ENCODE measurements around the gene TEX52. TPM values are rescaled to one million over a fixed set of nuclear protein-coding genes. Genes with fewer than 3 reads are reported as not detected.

The TEX52 gene
- total and polyA plus RNA-seq, 2 of the 8 experiments (the other 6 are each of a cell fraction or from before 2014, with no cell fraction given): not detected

DNA sequence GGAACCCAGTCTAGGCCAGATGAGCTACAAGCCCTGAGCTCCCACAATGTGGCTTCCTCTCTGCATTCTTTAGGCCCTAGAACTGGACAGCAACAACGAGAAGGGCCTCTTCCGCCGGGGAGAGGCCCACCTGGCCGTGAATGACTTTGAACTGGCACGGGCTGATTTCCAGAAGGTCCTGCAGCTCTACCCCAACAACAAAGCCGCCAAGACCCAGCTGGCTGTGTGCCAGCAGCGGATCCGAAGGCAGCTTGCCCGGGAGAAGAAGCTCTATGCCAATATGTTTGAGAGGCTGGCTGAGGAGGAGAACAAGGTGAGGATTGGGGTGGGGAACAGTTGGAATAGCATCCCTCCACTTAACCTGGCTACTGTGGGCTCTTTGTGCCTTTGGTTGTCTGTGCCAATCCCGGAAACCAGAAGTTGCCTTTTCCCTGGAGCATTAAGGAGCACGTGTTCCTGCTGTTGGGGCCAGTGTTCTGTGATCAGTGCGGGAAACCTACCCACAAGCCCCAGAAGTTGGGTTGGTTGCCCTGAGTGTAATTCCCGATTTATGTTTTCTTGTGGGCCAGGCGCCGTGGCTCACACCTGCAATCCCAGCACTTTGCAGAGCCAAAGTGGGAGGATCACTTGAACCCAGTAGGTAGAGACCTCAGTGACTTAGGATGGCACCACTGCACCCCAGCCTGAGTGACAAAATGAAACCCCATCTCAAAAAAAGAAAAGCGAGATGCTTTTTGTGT is 55.6 kb downstream of the TEX52 start:
- FAIRE-seq: no peak
- Histone ChIP-seq H3K4me2 (ENCODE audit: insufficient read depth in 1 of 2, low read depth in 2 of 2, low read length in 2 of 2) (no peak overlapping the region), H2BK5ac (ENCODE audit: low read depth, low read length) (no peak overlapping the region), H3K79me1 (ENCODE audit: low read depth, low read length) (peaks cover 5% of the 10 kb centered on the region; the same call in 1 of the 2 replicates), H3K23me2 (ENCODE audit: low read depth, low read length) (peaks cover under 1% of the 10 kb centered on the region; the same call in 1 of the 2 replicates), H4K8ac (ENCODE audit: extremely low read depth, insufficient read depth, low read length) (no peak overlapping the region), H3K18ac (ENCODE audit: extremely low read depth, low read length) (no peak overlapping the region), H2AK5ac (ENCODE audit: low read depth, low read length) (no peak overlapping the region), H4K20me1 (replicated peaks in 1 of 2; ENCODE audit: control insufficient read depth in 1 of 2, insufficient read depth in 2 of 2, low read length in 2 of 2) (peaks cover 12 to 32% of the 10 kb centered on the region in 2 experiments), H3K27ac (ENCODE audit: low read depth, low read length) (no peak overlapping the region), H3K14ac (ENCODE audit: insufficient read length) (no peak overlapping the region), H2BK120ac (replicated peaks; ENCODE audit: low read depth, low read length) (no peak overlapping the region), H3K4me3 (ENCODE audit: extremely low read depth in 1 of 4, insufficient read depth in 2 of 4, low read depth in 3 of 4, low read length in 4 of 4) (no peak overlapping the region), H3K9me3 (ENCODE audit: insufficient read depth in 2 of 2, low read depth in 1 of 2, low read length in 1 of 2) (no peaks in the 10 kb centered on the region), H3K4me1 (replicated peaks in 1 of 4; ENCODE audit: control insufficient read depth in 3 of 4, insufficient read depth in 4 of 4, low read length in 3 of 4) (no peaks in the 10 kb centered on the region; a peak in 1 of 7 replicates), H3K27me3 (replicated peaks in 1 of 4; ENCODE audit: control insufficient read depth in 3 of 4, extremely low read depth in 1 of 4, insufficient read depth in 3 of 4, low read length in 3 of 4) (no peaks in the 10 kb centered on the region), H3K4ac (replicated peaks; ENCODE audit: insufficient read length, low read depth, low read length) (no peak overlapping the region), H2BK20ac (ENCODE audit: low read length) (no peak overlapping the region), H3K36me3 (ENCODE audit: control insufficient read depth in 2 of 4, insufficient read depth in 4 of 4, low read length in 3 of 4) (peaks cover 50 to 92% (median 72%) of the 10 kb centered on the region in 4 experiments), H3K56ac (replicated peaks; ENCODE audit: insufficient read length, low read depth, low read length) (no peak overlapping the region), H4K91ac (replicated peaks; ENCODE audit: insufficient read length, low read length) (no peak overlapping the region), H3K79me2 (ENCODE audit: control insufficient read depth in 1 of 2, insufficient read depth in 2 of 2, low read length in 2 of 2) (peaks cover 0 to 21% of the 10 kb centered on the region in 2 experiments; a peak in 2 of 4 replicates), H2BK15ac (ENCODE audit: low read length) (no peak overlapping the region), H3K23ac (ENCODE audit: insufficient read length) (no peak overlapping the region), H2BK12ac (ENCODE audit: low read depth, low read length) (no peak overlapping the region), H4K5ac (ENCODE audit: insufficient read length, low read depth, low read length) (no peak overlapping the region), H2AFZ (ENCODE audit: low read length) (no peak overlapping the region), H3K9ac (replicated peaks in 1 of 4; ENCODE audit: extremely low read depth in 1 of 4, low read depth in 3 of 4, low read length in 3 of 4) (no peak overlapping the region)
- DNase-seq (ENCODE audit: low read depth in 1 of 2, low spot score in 2 of 2): no peak
- CTCF ChIA-PET (ENCODE audit: partially characterized antibody): interaction anchor here (0.6 to 3.2 kb wide), 2 partner anchors 9 to 17 kb away, joined by 3 to 12 read pairs; no protein-coding TSS in a partner anchor
- WGBS, 2 experiments (ENCODE audit: extremely low coverage in 1 of 2, insufficient coverage in 1 of 2, insufficient read length in 1 of 2, insufficient replicate concordance in 2 of 2, low coverage in 1 of 2, low lambda C conversion rate in 2 of 2, missing lambda C conversion rate in 1 of 2): 90% methylated on average over 15 of the region's 16 CpGs; no CpG with 5 or more reads in 1 of the 2 experiments
- POLR2A ChIA-PET (ENCODE audit: partially characterized antibody): interaction anchor here (1.1 to 3.8 kb wide), 8 partner anchors 9 to 63 kb away, joined by 3 to 15 read pairs (median 4); partner anchors contain the start of gene ITFG2
- no peak for TF ChIP-seq SIN3A (conservative IDR thresholded peaks at IDR 0.05 in 1 of 2, IDR thresholded peaks at IDR 0.05 in 1 of 2; ENCODE audit: low read depth in 1 of 2, low read length in 2 of 2)
- TF ChIP-seq EGR1 (IDR thresholded peaks at IDR 0.05; ENCODE audit: borderline replicate concordance, low read depth, low read length): no peak
- no peak for TF ChIP-seq SIX5 (IDR thresholded peaks at IDR 0.05; ENCODE audit: low read depth, low read length)
- TF ChIP-seq, protein P1, sequence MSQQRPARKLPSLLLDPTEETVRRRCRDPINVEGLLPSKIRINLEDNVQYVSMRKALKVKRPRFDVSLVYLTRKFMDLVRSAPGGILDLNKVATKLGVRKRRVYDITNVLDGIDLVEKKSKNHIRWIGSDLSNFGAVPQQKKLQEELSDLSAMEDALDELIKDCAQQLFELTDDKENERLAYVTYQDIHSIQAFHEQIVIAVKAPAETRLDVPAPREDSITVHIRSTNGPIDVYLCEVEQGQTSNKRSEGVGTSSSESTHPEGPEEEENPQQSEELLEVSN (IDR thresholded peaks at IDR 0.05): no peak
- TF ChIP-seq, protein P2, sequence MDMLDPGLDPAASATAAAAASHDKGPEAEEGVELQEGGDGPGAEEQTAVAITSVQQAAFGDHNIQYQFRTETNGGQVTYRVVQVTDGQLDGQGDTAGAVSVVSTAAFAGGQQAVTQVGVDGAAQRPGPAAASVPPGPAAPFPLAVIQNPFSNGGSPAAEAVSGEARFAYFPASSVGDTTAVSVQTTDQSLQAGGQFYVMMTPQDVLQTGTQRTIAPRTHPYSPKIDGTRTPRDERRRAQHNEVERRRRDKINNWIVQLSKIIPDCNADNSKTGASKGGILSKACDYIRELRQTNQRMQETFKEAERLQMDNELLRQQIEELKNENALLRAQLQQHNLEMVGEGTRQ (IDR thresholded peaks at IDR 0.05; ENCODE audit: low read length): no peak
- TF ChIP-seq POLR2AphosphoS5 (IDR thresholded peaks at IDR 0.05; ENCODE audit: low read depth, low read length): no peak
